ENCODE results near the gene PDZRN3.

- TF ChIP-seq TCF7L2 (IDR thresholded peaks at IDR 0.05; ENCODE audit: low read depth, low read length) (no peak), NFIB (CRISPR knock-in tag; IDR thresholded peaks at IDR 0.05; ENCODE audit: borderline replicate concordance) (no peak), POLR2A (IDR thresholded peaks at IDR 0.05; ENCODE audit: insufficient read depth in 1 of 2, low read depth in 2 of 2, low read length in 2 of 2) (no peak), MIXL1 (CRISPR knock-in tag; IDR thresholded peaks at IDR 0.05) (no peak), KDM5A (IDR thresholded peaks at IDR 0.05; ENCODE audit: borderline replicate concordance, low read length) (no peak), ZNF687 (CRISPR knock-in tag; IDR thresholded peaks at IDR 0.05) (no peak), IRF2 (CRISPR knock-in tag; IDR thresholded peaks at IDR 0.05) (no peak), SIN3A (IDR thresholded peaks at IDR 0.05; ENCODE audit: borderline replicate concordance, low read depth, low read length) (no peak), EZH2 (conservative IDR thresholded peaks at IDR 0.05; ENCODE audit: low read depth, low read length) (no peak), CENPT (CRISPR knock-in tag; IDR thresholded peaks at IDR 0.05; ENCODE audit: low read depth) (no peak), ZSCAN5A (CRISPR knock-in tag; IDR thresholded peaks at IDR 0.05; ENCODE audit: borderline replicate concordance) (no peak), ZC3H4 (CRISPR knock-in tag; IDR thresholded peaks at IDR 0.05; ENCODE audit: borderline replicate concordance) (no peak), DMAP1 (CRISPR knock-in tag; IDR thresholded peaks at IDR 0.05) (no peak)
- TF ChIP-seq, protein P1, sequence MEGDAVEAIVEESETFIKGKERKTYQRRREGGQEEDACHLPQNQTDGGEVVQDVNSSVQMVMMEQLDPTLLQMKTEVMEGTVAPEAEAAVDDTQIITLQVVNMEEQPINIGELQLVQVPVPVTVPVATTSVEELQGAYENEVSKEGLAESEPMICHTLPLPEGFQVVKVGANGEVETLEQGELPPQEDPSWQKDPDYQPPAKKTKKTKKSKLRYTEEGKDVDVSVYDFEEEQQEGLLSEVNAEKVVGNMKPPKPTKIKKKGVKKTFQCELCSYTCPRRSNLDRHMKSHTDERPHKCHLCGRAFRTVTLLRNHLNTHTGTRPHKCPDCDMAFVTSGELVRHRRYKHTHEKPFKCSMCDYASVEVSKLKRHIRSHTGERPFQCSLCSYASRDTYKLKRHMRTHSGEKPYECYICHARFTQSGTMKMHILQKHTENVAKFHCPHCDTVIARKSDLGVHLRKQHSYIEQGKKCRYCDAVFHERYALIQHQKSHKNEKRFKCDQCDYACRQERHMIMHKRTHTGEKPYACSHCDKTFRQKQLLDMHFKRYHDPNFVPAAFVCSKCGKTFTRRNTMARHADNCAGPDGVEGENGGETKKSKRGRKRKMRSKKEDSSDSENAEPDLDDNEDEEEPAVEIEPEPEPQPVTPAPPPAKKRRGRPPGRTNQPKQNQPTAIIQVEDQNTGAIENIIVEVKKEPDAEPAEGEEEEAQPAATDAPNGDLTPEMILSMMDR (CRISPR knock-in tag; IDR thresholded peaks at IDR 0.05): no peak
These were observed 27.3 kb downstream of the PDZRN3 start for GRCh38 chr3:73597476-73597875.

All from HepG2 (cell line).